Right ventricle myocardium superior (tissue), 1 donor: ENCODE data around the gene IGFALS. TPM values are rescaled to one million over a fixed set of nuclear protein-coding genes. Genes with fewer than 3 reads are reported as not detected.

Experiments
- ATAC-seq: fragments of 200-7000 bp; cut with Tn5 transposase; one replicate; pipeline ENCODE4 v1.9.1; 2020; ENCODE audit warnings: mild to moderate bottlenecking; ENCODE audit not compliant: poor library complexity
- DNase-seq: peaks from one replicate; pipeline ENCODE4 v3.0.0-alpha.2; 2020
- intact Hi-C: fragments of 100-400 bp; cut with DNase I; formaldehyde crosslinking; loops from one replicate; pipeline ENCODE4 v1.11.2; 2022
- total RNA-seq: library from RNA; stranded (reverse); fragmentation: NEBNext Ultra II Directional; extraction: Animal tissue kit (Norgen Biotek cat#: 25700); gene quantifications from one replicate; pipeline ENCODE4 v1.2.1, GENCODE V29; 2021
- donor health status: DM: no; HTN: yes; CAD: no; lungs with severe emphysema.

IGFALS gene
- total RNA-seq, 1 donor from 2014 or later: 0.11 TPM

GRCh38 chr16:1770328-1771187 is 22.9 kb downstream of the IGFALS start:
- ATAC-seq: peak; percentile 5
- intact Hi-C loops: no loop called here
- peak; percentile 79 for DNase-seq

- no peak for DNase-seq
- intact Hi-C loops: no loop called here
- no peak for ATAC-seq
These were observed 23.9 kb downstream of the IGFALS start for GRCh38 chr16:1769402-1770300.

- no peak for DNase-seq
- intact Hi-C loops: no loop called here
- no peak for ATAC-seq
These were observed 24.6 kb downstream of the IGFALS start for GRCh38 chr16:1768767-1769401.

GRCh38 chr16:1768061-1768766 is 25.3 kb downstream of the IGFALS start:
- no peak for DNase-seq

GRCh38 chr16:1767116-1767994 is 26.1 kb downstream of the IGFALS start:
- intact Hi-C loops: no loop called here
- no peak for ATAC-seq
- no peak for DNase-seq

More at GRCh38 chr16:1768061-1768766, 25.3 kb downstream of the IGFALS start:
- intact Hi-C loops: no loop called here
- no peak for ATAC-seq

- intact Hi-C loops: no loop called here
- ATAC-seq: no peak
- DNase-seq: no peak
These were observed 26.8 kb downstream of the IGFALS start for GRCh38 chr16:1766701-1767100.

GRCh38 chr16:1766231-1766630 is 27.3 kb downstream of the IGFALS start:
- ATAC-seq (no peak), DNase-seq (no peak)
- intact Hi-C loops: no loop called here

- ATAC-seq (no peak), DNase-seq (no peak)
- intact Hi-C loops: no loop called here
These were observed 27.7 kb downstream of the IGFALS start for GRCh38 chr16:1765826-1766225.

- DNase-seq: no peak
- intact Hi-C loops: no loop called here
- ATAC-seq: no peak
These were observed 28.5 kb downstream of the IGFALS start for GRCh38 chr16:1764971-1765370.

GRCh38 chr16:1763521-1764511 is 29.7 kb downstream of the IGFALS start:
- peak; percentile 17 for ATAC-seq
- DNase-seq: no peak
- intact Hi-C loops: no loop called here

- intact Hi-C loops: no loop called here
- ATAC-seq: no peak
- DNase-seq: no peak
These were observed 30.5 kb downstream of the IGFALS start for GRCh38 chr16:1762879-1763520.

- no peak for DNase-seq
- no peak for ATAC-seq
- intact Hi-C loops: no loop called here
These were observed 31.2 kb downstream of the IGFALS start for GRCh38 chr16:1762196-1762878.

GRCh38 chr16:1761751-1762150 is 31.8 kb downstream of the IGFALS start:
- DNase-seq (no peak), ATAC-seq (no peak)
- intact Hi-C loops: no loop called here

GRCh38 chr16:1760911-1761310 is 32.6 kb downstream of the IGFALS start:
- intact Hi-C loops: no loop called here
- DNase-seq (no peak), ATAC-seq (no peak)

GRCh38 chr16:1759511-1759910 is 34.0 kb downstream of the IGFALS start:
- DNase-seq (no peak), ATAC-seq (no peak)
- intact Hi-C loops: no loop called here

- intact Hi-C loops: no loop called here
- DNase-seq: no peak
- ATAC-seq: no peak
These were observed 34.6 kb downstream of the IGFALS start for GRCh38 chr16:1758923-1759322.
